NK-92 (cell line): ENCODE data around the gene TNNC1.

Experiments used
- DNase-seq: peaks from one replicate; lab custom pipeline; 2025; ENCODE audit not compliant: unreplicated experiment; lab: John Stamatoyannopoulos, UW

The TNNC1 gene

DNA sequence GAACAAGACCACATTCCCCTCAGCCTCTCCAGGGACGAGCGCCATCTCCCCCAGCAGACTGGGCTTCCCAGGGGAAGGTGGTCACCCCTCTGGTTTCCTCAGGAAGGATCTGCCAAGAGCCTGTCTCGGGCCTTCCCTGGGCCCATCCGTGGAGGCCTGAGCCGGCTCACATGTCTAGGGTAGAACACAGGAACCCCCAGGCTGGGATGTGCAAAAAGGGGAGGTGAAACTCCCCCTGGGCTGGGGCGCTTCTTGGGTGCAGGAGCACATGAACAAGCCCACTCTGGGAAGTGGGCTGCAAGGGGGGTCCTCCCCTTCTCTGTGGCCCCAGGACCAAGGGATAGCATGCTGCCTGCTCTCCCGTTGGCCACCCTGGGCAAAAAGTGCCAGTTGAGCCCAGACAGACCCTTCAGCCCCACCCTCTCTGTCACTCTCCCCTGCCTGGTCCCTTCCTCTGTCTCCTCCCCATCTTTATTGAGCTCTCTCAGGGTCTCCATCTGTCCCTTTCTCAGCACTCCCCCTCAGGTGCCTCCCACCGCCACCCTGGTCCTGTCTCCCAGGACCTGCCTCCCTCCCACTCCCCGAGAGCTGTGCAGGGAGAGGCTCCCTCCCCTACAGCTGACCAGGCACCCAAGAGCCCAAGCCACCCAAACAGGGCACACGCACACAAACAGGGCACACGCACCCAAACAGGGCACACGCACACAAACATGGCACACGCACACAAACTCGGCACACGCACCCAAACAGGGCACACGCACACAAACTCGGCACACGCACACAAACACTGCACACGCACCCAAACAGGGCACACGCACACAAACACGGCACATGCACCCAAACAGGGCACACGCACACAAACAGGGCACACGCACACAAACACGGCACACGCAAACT, 9.8 kb downstream of the TNNC1 start:
- DNase-seq: no peak

DNA sequence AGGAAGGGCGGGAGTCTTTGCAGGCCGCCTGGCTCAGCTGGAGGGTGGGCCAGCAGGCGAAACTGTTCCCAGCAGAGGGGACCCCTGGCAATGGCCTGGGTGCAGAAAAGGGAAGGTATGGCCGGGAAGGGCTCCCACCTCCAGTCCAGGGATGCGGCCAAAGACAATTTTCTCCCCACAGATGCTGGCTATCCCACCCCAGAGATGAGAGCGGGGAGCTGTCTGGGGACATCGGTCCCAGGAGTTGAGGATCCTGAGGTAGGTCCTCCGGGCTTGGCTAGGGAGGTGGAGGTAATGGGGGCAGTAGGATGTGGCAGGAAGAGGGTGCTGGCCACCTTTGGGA, 10.6 kb downstream of the TNNC1 start:
- DNase-seq: no peak

DNA sequence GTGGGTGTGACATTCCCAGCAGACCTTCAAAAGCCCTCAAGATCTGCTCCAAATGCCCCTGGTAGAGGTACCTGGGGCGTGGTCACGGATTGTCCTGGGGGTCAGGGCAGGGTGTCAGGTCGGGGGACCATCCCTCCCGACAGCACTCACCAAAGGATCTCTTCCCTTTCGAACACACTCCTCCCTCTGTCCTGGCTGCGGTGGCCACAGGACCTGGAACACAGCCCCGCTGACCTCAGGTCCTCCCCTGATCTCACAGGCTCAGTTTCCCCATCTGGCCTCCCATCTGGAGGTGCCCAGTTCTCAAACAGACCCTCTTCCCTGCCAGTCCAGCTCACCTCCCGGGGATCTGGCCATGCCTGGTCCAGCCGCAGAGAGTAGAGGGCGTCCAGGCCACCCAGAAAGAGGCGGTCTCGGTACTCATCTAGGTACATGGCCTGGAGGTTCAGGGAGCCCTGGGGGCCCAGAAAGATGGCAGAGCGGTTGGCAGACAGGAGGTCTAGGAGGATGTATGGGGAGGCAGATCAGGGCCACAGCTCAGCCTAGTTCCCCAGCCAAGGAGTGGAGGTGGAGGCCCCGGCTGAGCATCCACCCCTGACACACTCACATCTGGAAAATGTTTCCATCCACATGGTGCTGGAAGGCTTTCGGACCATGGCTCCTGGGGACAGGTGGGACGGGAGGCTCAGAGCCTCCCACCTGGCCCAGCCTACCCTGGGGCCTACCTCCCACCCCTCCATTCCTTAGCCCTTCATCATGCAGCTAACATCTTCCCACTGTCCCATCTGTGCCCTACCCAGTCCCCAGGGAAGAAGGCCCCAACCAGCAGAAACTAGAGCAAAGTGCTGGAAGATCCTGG, 11.2 kb downstream of the TNNC1 start:
- DNase-seq: no peak

DNA sequence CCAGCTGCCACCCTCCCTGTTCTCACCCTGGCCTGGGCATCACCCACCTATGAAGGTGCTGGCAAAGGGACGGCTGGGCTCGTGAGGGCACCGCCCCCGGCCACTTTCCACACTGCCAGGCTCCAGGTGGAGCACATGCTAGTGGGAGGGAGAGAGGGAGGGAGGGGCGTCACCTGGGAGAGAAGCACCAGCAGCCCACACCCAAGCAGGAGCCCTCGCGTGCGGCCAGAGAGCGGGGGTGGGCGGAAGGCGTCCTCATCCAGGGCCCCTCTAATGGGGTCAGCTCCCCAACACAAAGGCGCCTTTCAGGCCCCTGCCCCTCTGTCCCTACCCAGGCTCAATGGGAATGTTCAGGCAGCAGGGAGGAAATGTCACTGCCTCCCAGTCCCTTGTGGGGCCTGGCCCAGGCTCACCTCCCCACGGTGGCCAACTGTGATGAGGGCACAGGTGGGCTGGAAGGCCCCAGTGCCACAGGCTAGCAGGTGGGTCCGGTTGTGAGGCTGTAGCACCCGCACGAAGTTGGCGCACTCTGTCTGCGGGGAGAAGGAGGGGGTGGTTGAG, 12.0 kb downstream of the TNNC1 start:
- DNase-seq: no peak

DNA sequence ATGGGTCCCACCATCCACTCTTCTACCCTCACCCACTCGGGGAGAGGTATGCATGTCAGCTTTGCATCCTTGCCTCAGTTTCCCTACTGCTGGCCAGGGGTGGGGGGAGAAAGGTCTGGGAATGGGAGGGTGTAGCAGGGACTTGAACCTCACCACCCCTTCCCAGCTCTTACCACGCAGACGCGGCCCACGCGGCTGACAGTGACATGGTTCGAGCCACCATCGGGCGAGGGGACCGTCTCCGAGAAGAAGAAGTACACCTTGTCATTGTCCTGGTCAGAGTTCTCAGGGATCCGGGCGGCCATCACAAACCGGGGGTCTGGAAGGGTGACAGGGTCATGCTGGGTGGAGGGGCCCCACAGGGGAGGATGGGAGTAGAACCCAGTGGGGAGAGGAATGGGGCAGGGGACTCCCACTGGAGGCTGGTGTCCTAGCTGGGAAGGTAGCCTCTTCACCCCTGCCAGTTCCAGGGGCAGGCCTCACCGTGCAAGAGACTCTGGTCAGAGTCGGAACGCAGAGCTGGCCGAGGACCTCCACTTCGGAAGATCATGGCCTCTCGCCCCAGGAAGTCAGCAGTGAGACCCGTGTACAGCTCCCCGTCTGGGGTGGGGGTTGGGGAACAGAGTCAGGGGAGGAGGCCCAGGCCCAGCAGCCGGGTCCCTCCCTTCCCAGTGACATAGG, 12.6 kb downstream of the TNNC1 start:
- no peak for DNase-seq

DNA sequence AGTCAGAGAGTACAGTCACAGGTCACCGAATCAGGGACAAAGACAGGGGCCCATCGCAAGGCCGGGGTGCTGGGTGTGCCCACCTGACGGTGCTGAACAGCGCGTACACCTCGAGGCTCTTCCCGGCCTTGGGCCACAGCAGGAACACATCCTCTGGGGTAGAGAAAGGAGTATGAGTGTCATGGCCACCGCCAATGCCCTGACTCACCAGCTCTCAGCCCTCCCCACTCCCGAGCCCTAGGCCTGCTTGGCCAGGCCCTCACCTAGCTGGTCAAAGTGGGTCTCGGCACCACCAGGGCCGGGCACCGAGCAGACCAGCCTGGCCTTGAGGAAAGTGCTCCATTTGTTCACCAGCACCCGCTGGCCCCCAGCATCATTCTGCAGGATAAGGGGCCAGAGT, 13.2 kb downstream of the TNNC1 start:
- DNase-seq: no peak

DNA sequence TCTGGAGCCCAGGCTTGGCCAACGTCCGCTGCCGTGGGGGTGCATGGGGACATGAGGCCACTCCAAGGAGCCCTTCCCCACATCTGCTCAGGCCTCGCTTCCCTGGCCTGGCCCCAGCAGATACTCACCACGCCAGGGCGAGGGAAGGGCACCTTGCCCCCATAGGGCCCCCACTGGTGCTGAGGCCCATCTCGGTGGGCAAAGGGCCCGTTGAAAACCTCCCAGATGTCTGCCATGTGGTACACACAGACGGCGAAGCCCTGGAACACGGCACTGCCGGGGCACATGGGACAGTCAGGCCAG, 13.6 kb downstream of the TNNC1 start:
- DNase-seq: no peak

DNA sequence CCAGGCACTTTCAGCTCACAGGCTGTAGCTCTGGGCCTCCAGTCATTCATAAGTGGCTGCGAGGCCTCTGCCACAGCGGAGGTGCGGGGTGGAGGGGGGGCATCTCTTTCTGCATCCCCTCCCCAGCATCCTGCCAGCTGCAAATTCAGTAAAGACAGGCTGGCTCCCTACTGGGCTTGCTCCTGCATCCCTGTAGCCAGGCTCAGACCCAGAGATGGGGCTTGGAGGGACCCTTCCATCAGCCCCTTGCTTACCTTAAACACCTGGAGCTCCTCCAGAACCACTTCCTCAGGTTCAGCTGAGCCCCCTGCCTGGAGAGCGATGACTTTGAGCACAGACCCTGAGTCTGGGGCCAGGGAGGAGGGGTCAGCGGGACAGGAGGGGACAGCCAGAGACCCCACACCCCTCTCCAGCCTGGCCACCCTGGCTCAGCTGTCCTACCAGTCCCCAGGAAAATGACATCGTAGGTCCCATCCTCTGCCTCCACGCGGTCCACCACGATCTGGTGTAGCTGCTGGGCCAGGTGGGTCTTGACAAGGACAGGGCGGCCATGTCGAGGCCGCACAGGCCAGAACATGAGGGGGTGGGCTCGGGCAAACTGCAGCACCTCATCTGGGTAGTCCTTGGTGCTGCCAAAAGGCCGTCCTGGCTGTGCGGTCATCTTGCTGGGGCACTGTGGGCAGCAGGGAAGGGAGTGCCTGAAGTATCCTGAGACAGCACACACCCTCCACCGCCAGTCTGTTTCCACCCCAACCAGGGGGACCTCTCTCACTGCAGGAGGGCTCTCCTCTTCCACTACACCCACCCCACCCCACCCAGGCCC, 14.2 kb downstream of the TNNC1 start:
- no peak for DNase-seq

DNA sequence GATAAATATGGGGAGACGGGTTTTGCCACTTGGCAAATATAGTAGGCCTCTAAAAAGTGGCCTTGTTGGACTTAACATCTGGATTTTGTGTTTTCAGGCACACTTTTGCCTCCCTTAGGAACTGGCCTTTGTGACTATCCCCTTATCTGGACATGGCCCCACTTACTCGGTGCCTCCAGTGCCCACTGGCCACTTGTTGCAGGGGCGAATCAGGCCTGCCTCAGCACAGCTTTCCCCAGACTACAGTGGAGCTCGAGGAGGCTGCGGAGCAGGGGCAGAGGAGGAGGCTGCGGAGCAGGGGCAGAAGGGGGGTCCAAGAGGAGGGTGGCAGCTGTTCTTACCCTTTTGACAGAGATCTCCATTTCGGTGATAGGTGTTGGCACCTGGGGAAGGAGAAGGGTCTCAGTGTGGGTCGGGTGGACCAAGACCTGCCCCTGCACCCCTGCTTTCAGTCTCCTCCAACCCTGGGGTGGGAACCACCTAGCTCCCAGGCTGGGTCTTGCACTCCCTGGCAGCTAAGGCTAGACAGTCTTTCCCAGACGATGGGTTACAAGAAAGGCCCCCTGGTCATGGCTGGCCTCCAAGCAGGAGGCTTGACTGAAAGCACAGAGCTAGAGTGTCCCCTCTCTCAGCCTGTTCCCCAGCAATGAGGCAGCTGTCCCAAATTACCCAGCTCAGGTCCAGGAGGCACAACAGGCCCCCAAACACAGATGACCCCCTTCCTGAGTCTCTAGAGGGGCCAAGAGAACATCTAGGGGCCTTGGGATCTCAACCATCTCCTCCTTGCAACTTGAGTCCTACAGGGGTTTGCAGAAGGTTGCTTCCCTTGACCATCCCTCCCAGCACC, 15.0 kb downstream of the TNNC1 start:
- DNase-seq: no peak

DNA sequence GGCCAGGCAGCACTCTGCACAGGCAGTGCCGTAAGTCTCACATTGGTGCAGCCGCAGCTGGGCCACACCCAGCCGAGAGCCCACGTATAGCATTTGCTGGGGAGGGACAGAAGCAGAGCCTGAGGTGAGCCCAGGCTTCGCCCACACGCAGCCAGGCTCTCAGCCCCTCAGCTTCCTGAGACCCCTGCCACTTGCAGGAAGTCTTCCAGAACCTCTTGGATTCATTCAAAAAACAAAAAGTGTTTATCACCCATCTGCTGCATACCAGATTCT, 15.8 kb downstream of the TNNC1 start:
- DNase-seq: no peak

DNA sequence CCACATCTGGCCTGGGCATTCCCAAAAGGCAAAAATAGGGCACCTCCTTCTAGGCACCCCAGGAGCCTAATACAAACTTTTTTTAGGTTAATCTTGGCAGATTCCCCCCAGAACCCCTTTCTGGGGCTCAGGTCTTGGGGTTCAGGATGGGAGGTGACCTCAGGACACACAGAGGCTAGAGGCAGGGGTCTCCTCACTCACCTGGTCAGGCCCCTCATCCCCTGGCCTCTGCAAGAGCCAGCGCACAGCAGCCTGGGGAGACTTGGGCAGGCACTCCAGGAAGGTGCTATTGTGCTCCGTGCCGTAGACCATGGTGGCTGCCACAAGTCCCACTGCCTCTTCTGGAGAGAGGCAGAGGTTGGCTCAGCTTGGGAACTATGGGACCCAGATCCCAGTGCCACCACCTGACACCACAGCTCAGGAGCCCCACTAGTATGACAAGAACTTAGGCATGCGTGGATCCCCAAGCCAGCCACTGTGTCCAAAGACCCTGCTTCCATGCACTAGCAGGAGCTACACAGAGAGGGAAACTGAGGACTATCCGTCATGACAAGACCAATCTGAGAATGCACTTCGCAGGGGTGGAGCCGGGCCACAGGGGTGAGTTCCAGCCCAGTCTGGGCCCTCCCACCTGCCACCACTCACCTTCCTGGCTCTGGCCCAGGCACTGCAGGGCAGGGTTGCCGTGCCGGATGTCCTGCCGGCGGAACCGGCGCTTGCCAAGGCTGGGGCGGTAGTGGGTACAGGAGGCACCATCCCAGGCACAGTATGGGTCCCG, 16.3 kb downstream of the TNNC1 start:
- no peak for DNase-seq

DNA sequence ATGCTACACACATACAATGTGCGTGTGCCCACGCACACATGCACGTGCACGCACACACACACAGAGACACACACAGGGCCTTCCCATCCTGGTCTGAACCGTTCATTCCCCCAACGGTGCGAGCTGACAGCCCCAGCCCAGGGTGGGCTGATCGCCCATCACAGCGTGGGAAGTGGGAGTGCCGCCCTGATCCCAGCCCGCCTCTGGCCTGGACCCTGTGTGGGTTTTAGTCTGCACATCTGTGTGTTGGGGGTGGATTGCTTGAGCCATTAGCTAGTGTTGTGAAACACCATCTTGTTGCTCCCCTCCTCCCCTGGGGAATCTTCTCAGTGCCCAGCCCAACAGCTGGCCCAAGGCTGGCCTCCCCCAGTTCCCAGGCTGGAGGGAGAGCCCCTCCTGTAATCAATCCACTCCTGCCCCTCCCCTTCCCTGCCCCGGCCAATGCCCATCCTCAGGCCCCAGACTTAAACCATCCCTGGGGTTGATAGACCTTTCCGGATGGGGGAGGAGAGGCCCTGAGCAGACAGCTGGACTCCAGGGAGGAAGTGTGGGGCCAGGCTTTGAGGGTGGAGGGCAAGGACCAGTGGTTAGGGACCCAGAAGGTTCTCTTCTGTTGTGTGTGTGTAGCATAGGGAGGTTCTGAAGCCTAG, 17.2 kb downstream of the TNNC1 start:
- no peak for DNase-seq

DNA sequence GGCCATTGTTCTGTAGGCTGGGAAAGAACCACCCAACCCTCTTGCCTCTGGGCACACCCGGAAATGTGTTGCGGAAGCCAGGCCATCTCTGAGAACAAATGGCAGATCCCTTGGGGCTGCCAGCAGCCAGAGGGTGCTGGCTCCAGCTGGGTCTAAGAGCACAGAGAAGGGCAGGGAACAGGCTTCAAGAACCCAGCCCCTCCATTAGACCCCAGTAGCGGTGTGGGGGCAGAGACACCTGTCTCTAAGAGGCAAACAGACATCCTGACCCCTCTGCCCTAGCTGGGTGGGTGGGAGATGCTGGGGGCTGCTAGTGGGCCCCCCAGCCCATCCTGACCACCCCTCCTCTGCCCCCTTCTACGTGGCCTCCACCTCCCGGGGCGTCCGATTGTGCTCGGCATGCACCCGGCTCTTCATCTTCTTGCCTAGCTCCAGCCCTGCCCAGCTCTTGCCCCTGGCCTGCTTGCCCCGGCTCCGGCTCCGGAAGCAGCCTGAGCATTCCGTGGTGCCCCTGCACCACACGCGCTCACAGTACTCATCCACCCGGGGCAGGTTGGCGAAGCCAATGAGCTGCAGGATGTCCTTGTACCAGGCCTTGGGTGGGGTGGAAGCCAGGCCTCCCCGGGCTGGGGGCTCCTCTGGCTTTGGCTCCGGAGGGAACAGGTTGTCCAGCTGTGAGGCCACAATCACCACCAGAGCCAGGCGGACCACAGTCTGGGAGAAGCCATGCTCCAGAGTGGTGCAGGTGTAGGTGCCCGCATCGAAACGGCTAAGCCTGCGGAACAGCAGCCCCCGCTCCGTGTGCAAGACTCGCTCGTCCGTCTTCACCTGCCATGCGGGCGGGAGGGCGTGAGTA, 18.4 kb downstream of the TNNC1 start:
- no peak for DNase-seq

DNA sequence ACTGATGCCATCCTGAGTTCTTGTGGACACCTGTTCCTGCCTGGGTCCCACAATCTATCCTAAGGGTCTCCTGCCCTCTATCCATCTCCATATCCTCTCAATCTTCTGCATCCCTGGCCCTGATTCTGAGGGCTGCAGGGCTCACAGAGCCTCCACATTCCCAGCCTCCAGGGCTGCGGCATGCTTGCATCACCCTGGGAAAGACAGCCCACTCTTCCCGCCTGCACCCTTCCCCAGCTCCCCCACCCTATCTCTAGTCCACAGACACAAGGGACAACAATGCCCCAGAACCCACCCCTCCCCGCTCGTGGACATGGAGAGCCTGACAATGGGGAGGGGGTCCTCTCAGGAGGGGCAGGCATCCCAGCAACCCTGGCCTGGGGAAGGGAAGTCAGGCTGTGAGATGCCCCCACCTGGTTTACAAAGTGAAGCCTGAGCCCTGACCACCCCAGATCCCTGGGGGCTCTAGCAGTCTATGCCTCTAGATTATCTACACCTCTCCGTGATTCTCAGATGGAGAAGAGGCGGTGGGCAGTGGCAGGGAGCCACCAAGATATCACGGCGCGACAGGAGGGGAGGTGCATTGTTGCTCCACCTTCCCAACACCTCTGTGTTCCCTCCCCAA, 19.2 kb downstream of the TNNC1 start:
- no peak for DNase-seq

DNA sequence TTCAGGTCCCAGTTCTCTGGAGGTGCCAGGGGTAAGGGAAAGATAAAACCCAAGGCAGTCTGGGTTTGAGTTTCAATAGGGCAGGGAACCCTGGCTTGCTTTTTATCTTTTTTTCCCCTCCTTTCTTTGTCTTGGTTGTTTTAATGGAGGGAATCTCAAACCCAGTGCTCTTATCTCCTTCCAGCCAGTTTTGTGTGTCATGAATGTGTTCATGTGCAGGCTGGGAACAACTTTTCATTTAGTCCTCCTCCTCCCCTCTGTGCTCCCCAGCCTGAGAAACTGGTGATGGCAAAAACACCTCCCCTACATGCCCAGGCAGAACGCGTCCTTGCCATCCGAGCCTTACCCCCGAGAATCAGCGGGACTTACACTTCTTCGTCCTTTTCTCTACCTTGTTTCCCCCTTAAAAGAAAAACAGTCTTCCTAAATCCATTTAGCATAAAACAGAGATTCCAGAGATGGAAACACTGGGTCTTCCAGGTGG, 19.8 kb downstream of the TNNC1 start:
- DNase-seq: no peak

DNA sequence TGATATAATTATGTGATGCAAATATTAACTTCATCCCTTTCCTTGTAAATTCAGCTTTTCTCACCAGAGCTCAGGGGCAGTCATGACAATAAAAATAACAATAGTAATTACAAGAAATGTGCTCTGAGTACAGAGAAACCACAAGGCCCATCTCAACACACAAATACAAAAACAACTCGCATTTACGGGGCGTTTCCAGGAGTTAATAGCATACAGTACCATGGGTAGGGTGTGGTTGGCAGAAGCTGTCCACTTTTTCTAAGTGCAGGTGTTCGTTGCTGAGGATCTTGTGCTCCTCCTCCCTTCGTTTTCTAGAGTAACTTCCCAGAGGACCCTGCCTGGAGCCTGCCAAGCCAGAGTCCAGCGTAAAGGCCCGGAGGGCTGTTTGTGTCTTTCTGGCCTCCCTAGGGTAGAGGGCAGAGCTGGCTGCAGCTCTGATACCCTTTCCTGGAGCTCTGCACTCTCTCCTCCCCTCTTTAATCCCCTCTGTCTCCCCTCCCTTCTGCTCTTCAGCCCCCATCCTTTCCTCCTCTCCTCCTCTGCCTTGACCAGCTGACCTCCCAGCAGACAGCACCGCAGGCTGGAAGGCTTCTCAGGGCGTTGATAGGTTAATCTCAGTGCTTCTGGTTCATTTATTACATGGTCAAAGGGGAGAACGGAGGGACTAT, 20.4 kb downstream of the TNNC1 start:
- DNase-seq: no peak

DNA sequence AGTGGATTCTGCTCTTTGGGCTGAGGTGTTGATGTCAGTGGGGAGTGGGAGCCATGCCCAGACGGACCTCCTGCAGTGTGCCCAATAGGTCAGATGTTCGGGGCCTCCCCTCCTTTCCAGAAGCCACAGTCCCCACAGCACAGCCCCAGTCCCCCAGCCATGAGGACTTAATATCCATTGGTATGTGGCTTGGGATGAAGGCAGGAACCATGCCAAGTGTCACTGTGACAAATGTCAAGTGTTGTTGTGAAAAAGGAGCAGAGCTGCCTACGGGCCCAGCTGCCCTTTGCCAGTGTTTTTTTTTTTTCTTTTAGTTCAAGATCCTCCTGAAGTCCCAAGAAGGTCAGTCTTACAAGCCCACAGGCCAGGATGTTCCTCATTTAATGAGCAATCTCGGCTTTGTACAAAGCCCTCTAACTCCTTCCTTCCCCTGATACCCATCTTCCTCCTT, 21.1 kb downstream of the TNNC1 start:
- no peak for DNase-seq
